Upper lobe of right lung (tissue), 1 donor: Measurements from ENCODE around the gene TIMM10. TPM values are rescaled to one million over a fixed set of nuclear protein-coding genes. Genes with fewer than 3 reads are reported as not detected.

Source experiments
- ATAC-seq: fragments of 200-7000 bp; cut with Tn5 transposase; one replicate; pipeline ENCODE4 v1.9.1; 2020; ENCODE audit warnings: mild to moderate bottlenecking, moderate library complexity
- DNase-seq: peaks from one replicate; pipeline ENCODE4 v3.0.0-alpha.2; 2020
- H3K27ac ChIP-seq: fragments of 200-600 bp; one replicate; pipeline ENCODE4 v1.8.0; 2022
- H3K27me3 ChIP-seq: fragments of 200-600 bp; one replicate; pipeline ENCODE4 v1.8.0; 2022; ENCODE audit warnings: mild to moderate bottlenecking
- H3K36me3 ChIP-seq: fragments of 200-600 bp; one replicate; pipeline ENCODE4 v1.8.0; 2022
- H3K4me1 ChIP-seq: fragments of 200-600 bp; one replicate; pipeline ENCODE4 v1.8.0; 2022
- H3K4me3 ChIP-seq: fragments of 200-600 bp; one replicate; pipeline ENCODE4 v1.8.0; 2022; ENCODE audit warnings: mild to moderate bottlenecking
- H3K9me3 ChIP-seq: fragments of 200-600 bp; one replicate; pipeline ENCODE4 v1.8.0; 2022
- intact Hi-C: fragments of 100-400 bp; cut with DNase I; formaldehyde crosslinking; loops from one replicate; pipeline ENCODE4 v1.11.0; 2022
- total RNA-seq: library from RNA; stranded (reverse); fragmentation: NEBNext Ultra II Directional; extraction: Animal tissue kit (Norgen Biotek cat#: 25700); gene quantifications from one replicate; pipeline ENCODE4 v1.2.1, GENCODE V29; 2021
- TF ChIP-seq, protein P1 (sequence below): fragments of 200-600 bp; IDR thresholded peaks from one replicate; pipeline ENCODE4 v1.8.0; 2022; ENCODE audit warnings: antibody characterized with exemption
- donor health status: DM: no; HTN: yes; CAD: no; lungs with severe emphysema.

The TIMM10 gene
- total RNA-seq, 1 donor from 2014 or later, result 34.7 TPM

DNA sequence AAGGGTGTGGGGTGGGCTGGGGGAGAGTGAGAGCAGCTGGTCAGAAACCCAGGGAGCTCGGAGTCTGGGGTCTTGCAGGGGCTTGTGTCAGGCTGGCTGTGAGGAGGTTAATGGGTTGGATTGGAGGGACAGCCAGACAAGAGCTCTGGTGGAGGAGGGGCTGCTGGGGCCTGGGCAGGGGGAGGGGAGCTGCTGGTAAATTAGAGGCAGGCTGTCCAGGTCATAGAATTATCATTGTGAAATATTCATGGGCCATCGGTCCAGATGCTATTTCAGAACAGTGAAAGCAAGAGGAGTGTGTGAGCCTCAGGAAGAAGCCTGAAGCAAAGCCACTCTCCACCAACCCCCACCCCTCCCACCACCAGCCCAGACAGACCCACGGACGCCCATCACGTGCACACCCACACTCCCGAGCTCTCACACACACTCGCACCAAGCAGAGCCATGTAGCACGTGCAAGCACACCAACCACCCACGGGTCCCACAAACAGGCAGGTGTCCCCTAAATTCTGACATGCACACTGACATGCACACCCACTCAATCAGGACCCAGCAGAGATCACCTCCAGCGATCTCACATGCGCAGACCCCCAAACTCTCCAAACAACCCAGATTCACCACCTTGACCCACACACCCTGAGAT, 51.4 kb downstream of the TIMM10 start:
- H3K4me1 ChIP-seq, result peaks cover 22% of the 10 kb centered on the region
- TF ChIP-seq, protein P1, sequence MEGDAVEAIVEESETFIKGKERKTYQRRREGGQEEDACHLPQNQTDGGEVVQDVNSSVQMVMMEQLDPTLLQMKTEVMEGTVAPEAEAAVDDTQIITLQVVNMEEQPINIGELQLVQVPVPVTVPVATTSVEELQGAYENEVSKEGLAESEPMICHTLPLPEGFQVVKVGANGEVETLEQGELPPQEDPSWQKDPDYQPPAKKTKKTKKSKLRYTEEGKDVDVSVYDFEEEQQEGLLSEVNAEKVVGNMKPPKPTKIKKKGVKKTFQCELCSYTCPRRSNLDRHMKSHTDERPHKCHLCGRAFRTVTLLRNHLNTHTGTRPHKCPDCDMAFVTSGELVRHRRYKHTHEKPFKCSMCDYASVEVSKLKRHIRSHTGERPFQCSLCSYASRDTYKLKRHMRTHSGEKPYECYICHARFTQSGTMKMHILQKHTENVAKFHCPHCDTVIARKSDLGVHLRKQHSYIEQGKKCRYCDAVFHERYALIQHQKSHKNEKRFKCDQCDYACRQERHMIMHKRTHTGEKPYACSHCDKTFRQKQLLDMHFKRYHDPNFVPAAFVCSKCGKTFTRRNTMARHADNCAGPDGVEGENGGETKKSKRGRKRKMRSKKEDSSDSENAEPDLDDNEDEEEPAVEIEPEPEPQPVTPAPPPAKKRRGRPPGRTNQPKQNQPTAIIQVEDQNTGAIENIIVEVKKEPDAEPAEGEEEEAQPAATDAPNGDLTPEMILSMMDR, result no peak
- H3K36me3 ChIP-seq, result peaks cover 3% of the 10 kb centered on the region
- DNase-seq (no peak), ATAC-seq (no peak)
- no peaks in the 10 kb centered on the region for H3K9me3 ChIP-seq
- H3K27me3 ChIP-seq, result peaks cover 9% of the 10 kb centered on the region
- H3K27ac ChIP-seq, result no peak overlapping the region
- intact Hi-C loops, result no loop called here
- no peak overlapping the region for H3K4me3 ChIP-seq

Other genes starting within 250 kb of the TIMM10 start
- 189 TPM for gene TNKS1BP1, start 205.8 kb downstream of the TIMM10 start, total RNA-seq
- gene SSRP1, start 194.9 kb downstream of the TIMM10 start, total RNA-seq, result 64.7 TPM
- not detected for gene P2RX3, start 192.4 kb downstream of the TIMM10 start, total RNA-seq
- gene PRG3, start 149.6 kb downstream of the TIMM10 start, total RNA-seq, result not detected
- gene PRG2, start 140.1 kb downstream of the TIMM10 start, total RNA-seq, result not detected
- gene SLC43A3, start 103.6 kb downstream of the TIMM10 start, total RNA-seq, result 117 TPM
- 3.2 TPM for gene RTN4RL2, start 70.2 kb downstream of the TIMM10 start, total RNA-seq
- 12.4 TPM for gene SLC43A1, start 15.1 kb downstream of the TIMM10 start, total RNA-seq
- gene SMTNL1, start 6.8 kb upstream of the TIMM10 start, total RNA-seq, result not detected
- 120 TPM for gene UBE2L6, start 36.9 kb upstream of the TIMM10 start, total RNA-seq
- gene SERPING1, start 66.9 kb upstream of the TIMM10 start, total RNA-seq, result 490 TPM
- gene YPEL4, start 119.2 kb upstream of the TIMM10 start, total RNA-seq, result 6.9 TPM
- 11.7 TPM for gene CLP1, start 127.0 kb upstream of the TIMM10 start, total RNA-seq
- gene ZDHHC5, start 137.4 kb upstream of the TIMM10 start, total RNA-seq, result 79.8 TPM
- gene MED19, start 181.5 kb upstream of the TIMM10 start, total RNA-seq, result 9.6 TPM
- gene TMX2, start 181.8 kb upstream of the TIMM10 start, total RNA-seq, result 70.4 TPM
- gene SELENOH, start 210.7 kb upstream of the TIMM10 start, total RNA-seq, result 103 TPM
- not detected for gene BTBD18, start 221.1 kb upstream of the TIMM10 start, total RNA-seq
- gene CTNND1, start 231.0 kb upstream of the TIMM10 start, total RNA-seq, result 245 TPM